Lung (tissue), 12 donors: Measurements from ENCODE around the gene TMC5. TPM values are rescaled to one million over a fixed set of nuclear protein-coding genes. Genes with fewer than 3 reads are reported as not detected.

ENCODE experiments used
- ATAC-seq: fragments of 200-7000 bp; cut with Tn5 transposase; one replicate; pipeline ENCODE4 v1.9.1; 2020; ENCODE audit warnings: moderate number of reproducible peaks; ENCODE audit not compliant: insufficient read depth, low FRiP score
- DNase-seq, 3 donors: peaks; one replicate each; pipeline ENCODE4 v3.0.0-alpha.2; 2013 to 2017
- H3K27ac ChIP-seq, 2 donors: one replicate each; pipeline ENCODE4 v1.5.1; 2013; ENCODE audit warnings: mild to moderate bottlenecking in 2 of 2, moderate library complexity in 2 of 2, control low read depth in 1 of 2, inconsistent platforms in 1 of 2, low read depth in 1 of 2, low read length in 1 of 2
- H3K27me3 ChIP-seq, 3 donors: one replicate each; pipeline ENCODE4 v1.5.1; 2013; ENCODE audit warnings: low read length in 2 of 3; ENCODE audit not compliant: control insufficient read depth in 3 of 3, insufficient read depth in 3 of 3
- H3K36me3 ChIP-seq, 4 donors: one replicate each; pipeline ENCODE4 v1.5.1; 2013; ENCODE audit warnings: low read length in 4 of 4, mild to moderate bottlenecking in 1 of 4, moderate library complexity in 1 of 4; ENCODE audit not compliant: control insufficient read depth in 4 of 4, insufficient read depth in 4 of 4
- H3K4me1 ChIP-seq, 5 donors: one replicate each; pipeline ENCODE4 v1.5.1; 2013; ENCODE audit warnings: low read length in 5 of 5, mild to moderate bottlenecking in 2 of 5, moderate library complexity in 1 of 5; ENCODE audit not compliant: control insufficient read depth in 5 of 5, insufficient read depth in 5 of 5
- H3K4me3 ChIP-seq: one replicate; pipeline ENCODE4 v1.5.1; 2013; ENCODE audit warnings: mild to moderate bottlenecking, control low read depth, moderate library complexity
- H3K9ac ChIP-seq, 2 donors: one replicate each; pipeline ENCODE4 v1.5.1; 2013; ENCODE audit warnings: low read length in 2 of 2, control low read depth in 1 of 2; ENCODE audit not compliant: insufficient read depth in 1 of 2
- H3K9me3 ChIP-seq, 4 donors: one replicate each; pipeline ENCODE4 v1.5.1; 2013; ENCODE audit warnings: low read length in 3 of 4, mild to moderate bottlenecking in 1 of 4, moderate library complexity in 1 of 4; ENCODE audit not compliant: control insufficient read depth in 4 of 4, insufficient read depth in 3 of 4
- WGBS, 2 donors: extraction: QIAGEN DNeasy Blood & Tissue Kit; methylation state at CpG; one replicate each; pipeline ENCODE4 v1.1.7; 2013; 5-methylcytosine and 5-hydroxymethylcytosine counted together
- polyA plus RNA-seq, 2 donors: library from polyadenylated mRNA; stranded (reverse); fragments of 200-250 nt; gene quantifications; one replicate each; pipeline ENCODE4 v1.2.1, GENCODE V29; 2013
- total RNA-seq, 2 donors: library from RNA; depleted of rRNA in 1 of 2; stranded (reverse); fragments of >200 nt in 1 of 2; gene quantifications; one replicate each; pipeline ENCODE4 v1.2.1, GENCODE V29; 2014 to 2021
- TF ChIP-seq, protein P1 (sequence below): IDR thresholded peaks from 2 replicates; pipeline ENCODE4 v1.5.1; 2012; ENCODE audit warnings: mild to moderate bottlenecking; ENCODE audit errors: control extremely low read depth, extremely low read depth
- donor health status: control.
- donor health status: control.
- donor health status: Bipolar disorder and iron deficiency.
- donor health status: healthy.
- donor health status: DM: yes; HTN: yes; CAD: no.

TMC5 gene
- total and polyA plus RNA-seq, 4 donors = 43.2 to 129 (median 53.4) TPM

DNA sequence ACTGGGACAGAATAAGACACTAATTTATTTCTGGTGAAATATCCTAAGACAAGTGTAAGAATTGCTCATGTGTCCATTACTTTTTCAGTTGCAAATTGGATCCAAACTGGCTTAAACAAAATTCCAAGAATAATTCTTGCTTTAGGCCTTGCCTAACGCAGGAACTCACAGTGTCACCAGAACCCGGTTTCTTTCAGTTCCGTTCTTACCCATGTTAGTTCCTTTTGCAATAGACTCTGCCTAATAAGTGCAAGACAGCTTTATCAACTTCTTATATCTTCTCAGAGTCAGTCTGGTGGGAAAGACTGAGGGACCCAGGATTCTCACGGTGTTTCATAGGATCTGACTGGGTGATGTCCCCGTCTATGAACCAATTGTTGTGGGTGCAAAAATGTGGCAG lies 79.5 kb downstream of the TMC5 start:
- no peak overlapping the region for H3K9ac ChIP-seq
- TF ChIP-seq, protein P1, sequence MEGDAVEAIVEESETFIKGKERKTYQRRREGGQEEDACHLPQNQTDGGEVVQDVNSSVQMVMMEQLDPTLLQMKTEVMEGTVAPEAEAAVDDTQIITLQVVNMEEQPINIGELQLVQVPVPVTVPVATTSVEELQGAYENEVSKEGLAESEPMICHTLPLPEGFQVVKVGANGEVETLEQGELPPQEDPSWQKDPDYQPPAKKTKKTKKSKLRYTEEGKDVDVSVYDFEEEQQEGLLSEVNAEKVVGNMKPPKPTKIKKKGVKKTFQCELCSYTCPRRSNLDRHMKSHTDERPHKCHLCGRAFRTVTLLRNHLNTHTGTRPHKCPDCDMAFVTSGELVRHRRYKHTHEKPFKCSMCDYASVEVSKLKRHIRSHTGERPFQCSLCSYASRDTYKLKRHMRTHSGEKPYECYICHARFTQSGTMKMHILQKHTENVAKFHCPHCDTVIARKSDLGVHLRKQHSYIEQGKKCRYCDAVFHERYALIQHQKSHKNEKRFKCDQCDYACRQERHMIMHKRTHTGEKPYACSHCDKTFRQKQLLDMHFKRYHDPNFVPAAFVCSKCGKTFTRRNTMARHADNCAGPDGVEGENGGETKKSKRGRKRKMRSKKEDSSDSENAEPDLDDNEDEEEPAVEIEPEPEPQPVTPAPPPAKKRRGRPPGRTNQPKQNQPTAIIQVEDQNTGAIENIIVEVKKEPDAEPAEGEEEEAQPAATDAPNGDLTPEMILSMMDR = no peak
- H3K4me1 ChIP-seq = no peaks in the 10 kb centered on the region
- H3K27ac ChIP-seq = no peak overlapping the region
- peaks cover 7 to 19% (median 9%) of the 10 kb centered on the region in 4 donors for H3K36me3 ChIP-seq
- H3K27me3 ChIP-seq = no peaks in the 10 kb centered on the region
- 66 to 74% methylated on average over 5 of the region's 5 CpGs for WGBS, 2 donors
- no peak overlapping the region for H3K4me3 ChIP-seq
- no peaks in the 10 kb centered on the region for H3K9me3 ChIP-seq
- no peak for DNase-seq
- ATAC-seq = no peak

GRCh38 chr16:19499006-19499405 lies 81.3 kb downstream of the TMC5 start:
- Histone ChIP-seq H3K27me3 (no peaks in the 10 kb centered on the region), H3K36me3 (peaks cover 13 to 31% (median 19%) of the 10 kb centered on the region in 4 donors), H3K4me1 (no peaks in the 10 kb centered on the region), H3K27ac (no peak overlapping the region), H3K9me3 (no peaks in the 10 kb centered on the region), H3K9ac (no peak overlapping the region), H3K4me3 (no peak overlapping the region)
- ATAC-seq = no peak
- 79 to 83% methylated on average over 5 of the region's 5 CpGs for WGBS, 2 donors
- TF ChIP-seq, protein P1 = no peak
- DNase-seq = no peak

DNA sequence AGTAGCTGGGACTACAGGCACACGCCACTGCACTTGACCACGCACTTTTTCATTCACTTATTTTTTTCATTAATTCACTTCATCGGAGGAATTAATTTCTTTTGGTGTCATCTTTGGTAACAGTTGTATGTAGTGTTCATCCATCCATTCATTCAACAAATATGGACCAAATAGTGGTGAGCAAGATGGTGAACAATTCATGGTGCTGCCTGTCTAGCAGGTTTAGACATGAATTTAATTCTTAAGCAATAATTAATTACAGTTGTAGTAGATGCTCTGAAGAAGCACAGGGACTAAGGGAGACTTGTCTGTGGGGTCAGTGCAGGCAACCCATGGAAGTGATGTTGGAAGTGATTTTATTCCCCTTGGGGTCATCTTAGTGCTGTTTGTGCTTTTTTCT lies 81.8 kb downstream of the TMC5 start:
- no peak for DNase-seq
- H3K27ac ChIP-seq = no peak overlapping the region
- TF ChIP-seq, protein P1 = no peak
- H3K9me3 ChIP-seq = no peaks in the 10 kb centered on the region
- no peak for ATAC-seq
- H3K4me3 ChIP-seq = no peak overlapping the region
- peaks cover 15 to 28% (median 21%) of the 10 kb centered on the region in 4 donors for H3K36me3 ChIP-seq
- no peaks in the 10 kb centered on the region for H3K27me3 ChIP-seq
- whole genome bisulfite sequencing, 2 donors = 71 to 93% methylated on average over 3 of the region's 3 CpGs
- H3K4me1 ChIP-seq = no peaks in the 10 kb centered on the region
- H3K9ac ChIP-seq = no peak overlapping the region
